Activated CD4-positive, alpha-beta T cell treated with anti-CD3 and anti-CD28 coated beads, Interleukin-2, amount 50 U/mL, for 1 hour (primary cell): ENCODE results near the gene POLR2I.
"Not testable (repeated sequence)": the region's sequence is repeated elsewhere in the genome, so short reads cannot be mapped to it uniquely, and the experiment has no call there.

ENCODE experiments used
- DNase-seq: peaks from one replicate; pipeline ENCODE4 v3.0.0-alpha.2; 2020

POLR2I gene

DNA sequence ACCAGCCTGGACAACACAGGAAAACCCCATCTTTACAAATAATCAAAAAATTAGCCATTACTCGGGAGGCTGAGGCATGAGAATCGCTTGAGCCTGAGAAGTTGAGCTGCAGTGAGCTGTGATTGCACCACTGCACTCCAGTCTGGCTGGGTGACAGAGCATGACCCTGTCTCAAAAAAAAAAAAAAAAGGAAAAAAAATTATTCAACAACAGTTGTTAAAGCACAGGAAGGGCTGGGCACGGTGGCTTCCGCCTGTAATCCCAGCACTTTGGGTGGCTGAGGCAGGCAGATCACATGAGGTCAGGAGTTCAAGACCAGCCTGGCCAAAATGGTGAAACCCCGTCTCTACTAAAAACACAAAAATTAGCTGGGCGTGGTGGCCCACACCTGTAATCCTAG lies 16.5 kb upstream of the POLR2I start:
- DNase-seq, result not testable (repeated sequence)

DNA sequence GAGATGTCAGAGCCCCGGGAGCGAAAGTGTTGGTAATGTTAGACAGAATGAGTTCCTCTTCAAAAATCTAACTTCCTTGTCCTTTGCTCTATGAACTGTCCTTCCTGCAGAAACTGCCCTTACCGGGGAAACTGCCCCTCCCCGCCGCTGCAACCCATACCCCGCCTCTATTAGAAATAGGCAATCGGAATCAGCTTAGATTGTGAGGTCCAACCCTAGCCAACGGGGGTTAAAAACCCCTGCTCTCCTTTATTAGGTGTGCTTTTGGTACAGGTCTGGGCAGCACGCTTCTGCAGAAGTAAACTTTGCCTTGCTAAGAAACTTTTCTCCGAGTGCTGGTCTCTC lies 13.7 kb upstream of the POLR2I start:
- DNase-seq, result no peak

DNA sequence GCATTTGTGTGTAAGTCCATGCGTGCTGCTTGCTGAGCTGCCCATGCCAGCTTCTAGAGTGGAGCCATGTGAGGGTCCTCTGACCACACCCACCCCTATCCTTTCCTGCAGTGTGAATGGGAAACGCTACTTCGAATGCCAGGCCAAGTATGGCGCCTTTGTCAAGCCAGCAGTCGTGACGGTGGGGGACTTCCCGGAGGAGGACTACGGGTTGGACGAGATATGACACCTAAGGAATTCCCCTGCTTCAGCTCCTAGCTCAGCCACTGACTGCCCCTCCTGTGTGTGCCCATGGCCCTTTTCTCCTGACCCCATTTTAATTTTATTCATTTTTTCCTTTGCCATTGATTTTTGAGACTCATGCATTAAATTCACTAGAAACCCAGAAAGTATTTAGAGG lies 10.9 kb upstream of the POLR2I start:
- DNase-seq, result no peak

DNA sequence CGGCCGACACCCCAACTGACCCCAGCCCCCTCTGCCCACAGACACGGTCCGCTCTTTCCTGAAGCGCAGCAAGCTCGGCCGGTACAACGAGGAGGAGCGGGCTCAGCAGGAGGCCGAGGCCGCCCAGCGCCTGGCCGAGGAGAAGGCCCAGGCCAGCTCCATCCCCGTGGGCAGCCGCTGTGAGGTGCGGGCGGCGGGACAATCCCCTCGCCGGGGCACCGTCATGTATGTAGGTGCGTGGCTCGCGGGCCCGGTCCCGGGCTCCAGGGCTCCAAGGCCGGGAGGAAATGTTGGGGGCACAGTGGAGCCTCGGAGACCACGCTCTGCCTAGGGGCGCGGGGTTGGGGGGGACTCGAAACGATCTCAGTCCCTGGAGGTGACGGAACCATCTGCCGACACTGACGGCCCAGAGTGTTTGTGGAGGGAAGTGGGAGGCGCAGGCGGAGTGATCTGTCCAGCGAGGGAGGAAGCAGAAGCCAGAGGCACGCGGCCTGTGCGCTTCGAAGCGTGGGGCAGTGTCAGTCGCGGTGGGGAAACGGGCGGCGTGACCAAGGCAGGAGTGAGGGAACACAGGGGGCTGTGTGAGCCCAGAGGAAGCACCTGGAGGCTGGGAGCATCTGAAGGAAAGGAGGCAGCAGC lies 6.9 kb upstream of the POLR2I start:
- DNase-seq, result no peak

DNA sequence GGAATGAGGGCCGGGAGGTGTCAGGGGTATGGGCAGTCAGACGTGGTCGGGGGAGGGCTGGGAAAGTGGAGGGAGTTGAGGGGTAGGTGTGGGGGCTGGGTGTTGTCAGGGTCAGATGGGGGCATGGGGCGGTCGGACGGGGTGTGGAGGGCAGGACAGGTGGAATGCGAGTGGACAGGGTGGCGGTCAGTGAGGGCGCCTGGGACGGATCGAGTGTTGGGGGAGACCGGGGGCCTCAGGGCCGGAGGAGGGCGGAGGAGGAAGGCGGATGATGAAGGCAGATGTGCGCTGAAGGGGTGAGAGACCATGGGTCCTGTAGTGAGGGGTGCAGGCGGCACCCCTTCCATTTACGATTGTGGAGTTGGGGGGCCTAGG lies 6.3 kb upstream of the POLR2I start:
- DNase-seq, result no peak

DNA sequence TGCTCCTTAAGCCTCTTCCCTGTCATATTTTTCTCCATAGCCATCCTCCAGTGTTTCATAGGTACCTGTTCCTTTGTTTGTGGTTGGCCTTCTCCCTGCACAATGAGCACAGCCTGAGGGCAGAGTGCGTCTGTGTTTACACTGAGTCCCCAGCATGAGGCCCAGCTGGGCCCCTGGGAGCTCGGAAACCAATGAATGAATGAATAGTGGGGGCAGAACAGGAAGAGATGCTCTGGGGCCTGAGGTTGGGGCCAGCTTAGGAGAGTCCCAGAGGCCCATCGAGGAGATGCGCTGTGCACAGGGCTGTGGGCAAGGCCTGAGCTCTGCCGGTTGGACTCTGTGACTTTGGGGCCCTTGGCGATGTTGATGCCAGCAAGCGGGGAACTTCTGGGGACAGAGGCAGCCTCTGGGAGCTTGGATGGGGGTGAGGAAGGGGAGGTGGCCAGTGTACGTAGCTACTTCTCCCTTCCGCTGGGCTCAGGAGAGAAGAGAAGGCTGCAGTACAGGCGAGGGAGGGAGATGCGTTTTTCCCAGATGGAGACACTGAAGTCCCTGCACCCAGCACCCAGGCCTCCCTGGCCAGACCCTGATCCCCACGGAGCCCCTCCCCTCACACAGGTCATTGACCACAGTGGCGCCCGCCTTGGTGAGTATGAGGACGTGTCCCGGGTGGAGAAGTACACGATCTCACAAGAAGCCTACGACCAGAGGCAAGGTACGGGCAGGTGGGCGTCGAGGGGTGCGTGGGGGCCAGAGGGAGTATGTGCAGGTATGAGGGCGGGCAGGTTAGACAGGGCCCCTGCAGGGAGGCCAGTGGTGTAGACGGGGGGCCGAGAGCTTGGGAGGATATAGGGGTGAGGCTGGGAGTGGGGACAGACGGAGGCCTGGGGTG lies 5.7 kb upstream of the POLR2I start:
- no peak for DNase-seq

DNA sequence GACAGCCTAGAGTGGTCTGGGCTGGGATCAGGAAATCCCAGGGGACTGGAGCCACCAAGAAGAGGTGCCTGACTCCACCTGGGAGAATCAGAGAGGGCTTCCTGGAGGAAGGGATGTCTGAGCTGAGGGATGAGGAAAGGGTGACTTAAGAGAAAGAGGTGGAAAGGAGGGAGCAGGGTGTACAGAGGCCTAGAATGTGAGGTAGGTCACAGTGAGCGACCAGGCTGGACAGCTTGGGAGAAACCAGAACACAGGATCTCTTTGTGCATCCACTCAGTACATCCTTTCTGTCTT lies 1.6 kb upstream of the POLR2I start:
- DNase-seq, result no peak

DNA sequence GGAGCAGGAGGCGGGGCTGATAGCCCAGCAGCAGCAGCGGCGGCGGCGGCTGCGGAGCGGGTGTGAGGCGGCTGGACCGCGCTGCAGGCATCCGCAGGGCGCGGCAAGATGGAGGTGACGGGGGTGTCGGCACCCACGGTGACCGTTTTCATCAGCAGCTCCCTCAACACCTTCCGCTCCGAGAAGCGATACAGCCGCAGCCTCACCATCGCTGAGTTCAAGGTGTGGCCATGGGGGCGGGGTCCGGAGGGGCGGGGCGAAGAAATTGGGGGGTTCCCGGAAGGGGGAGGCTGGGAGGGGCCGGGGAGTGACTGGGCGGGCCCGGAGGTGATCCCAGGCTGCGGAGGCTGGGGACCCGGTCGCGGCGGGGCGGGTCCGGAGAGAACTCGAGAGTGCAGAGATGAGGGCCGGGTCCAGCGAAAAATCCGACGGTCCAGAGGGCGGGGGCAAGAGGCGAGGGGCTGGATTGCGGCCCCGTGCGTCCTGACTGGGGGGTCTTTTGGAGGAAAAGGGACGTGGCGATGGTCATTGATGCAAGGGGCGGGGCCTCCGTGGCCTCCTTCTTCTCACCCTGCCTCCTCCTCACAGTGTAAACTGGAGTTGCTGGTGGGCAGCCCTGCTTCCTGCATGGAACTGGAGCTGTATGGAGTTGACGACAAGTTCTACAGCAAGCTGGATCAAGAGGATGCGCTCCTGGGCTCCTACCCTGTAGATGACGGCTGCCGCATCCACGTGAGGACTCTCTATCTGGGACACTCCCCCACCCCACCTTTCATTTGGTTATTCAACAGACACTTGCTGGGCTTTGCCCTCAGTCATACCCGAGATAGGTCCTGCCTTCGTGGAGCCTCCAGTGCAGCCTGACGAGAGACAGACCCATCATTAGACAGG lies 1.0 kb upstream of the POLR2I start, which contains the start of gene TBCB:
Gene TBCB (plus strand): TSS at position 16 of the 891 bp plus-strand sequence. CDS start 93 bp downstream, at position 109.
- DNase-seq, result peak; percentile 89

DNA sequence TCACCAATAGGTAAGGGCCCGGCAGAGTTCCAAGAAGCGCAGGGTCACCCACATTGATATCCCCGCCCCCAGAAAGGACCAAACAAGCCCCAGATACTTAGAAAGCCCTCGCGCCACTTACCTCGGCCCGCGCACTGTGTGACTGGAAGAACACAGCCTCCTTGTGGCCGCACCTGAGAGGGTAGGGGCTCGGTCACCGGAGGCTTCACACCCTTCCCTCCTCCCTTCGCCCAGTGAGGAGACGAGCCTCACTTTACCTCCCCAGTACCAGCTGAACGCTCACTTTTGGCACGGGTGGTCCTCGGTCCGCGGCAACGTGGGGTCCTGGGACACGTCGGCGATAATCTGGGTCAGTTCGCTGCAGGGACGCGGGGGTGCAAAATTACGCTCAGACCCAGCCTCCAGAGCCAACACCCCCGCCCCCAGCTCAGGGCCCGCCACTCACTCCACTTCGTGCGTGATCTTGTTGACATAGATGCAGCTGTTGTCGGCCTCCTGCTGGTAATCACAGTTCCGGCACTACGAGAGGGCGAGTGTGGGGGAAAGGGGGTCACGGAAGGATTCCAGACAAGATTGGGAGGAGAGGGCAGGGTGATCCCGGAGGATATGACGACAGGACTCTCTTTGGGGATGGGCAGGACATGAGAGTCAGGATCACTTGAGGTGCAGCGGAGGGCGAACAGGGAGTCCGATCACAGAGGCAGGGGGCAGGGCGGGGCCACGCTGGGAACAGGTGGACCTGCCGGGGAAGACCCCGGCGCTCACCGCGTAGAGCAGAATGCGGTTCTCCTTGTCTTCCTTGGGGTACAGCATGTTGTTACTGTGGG lies 568 bp downstream of the POLR2I start:
- DNase-seq, result no peak

DNA sequence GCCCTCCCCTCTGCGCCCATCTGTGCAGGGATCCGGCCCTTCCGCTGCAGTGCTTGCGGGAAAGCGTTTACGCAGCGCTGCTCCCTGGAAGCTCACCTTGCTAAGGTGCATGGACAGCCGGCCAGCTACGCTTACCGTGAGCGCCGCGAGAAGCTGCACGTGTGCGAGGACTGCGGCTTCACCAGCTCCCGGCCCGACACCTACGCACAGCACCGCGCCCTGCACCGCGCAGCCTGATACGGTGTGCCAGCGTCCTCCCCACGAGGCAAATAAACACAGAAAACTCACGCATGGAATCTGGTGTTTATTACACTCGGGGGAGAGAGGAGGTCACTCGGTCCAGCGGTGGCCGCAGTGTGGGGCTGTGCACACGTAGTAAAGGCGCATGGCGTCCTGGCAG lies 1.2 kb downstream of the POLR2I start:
- no peak for DNase-seq

DNA sequence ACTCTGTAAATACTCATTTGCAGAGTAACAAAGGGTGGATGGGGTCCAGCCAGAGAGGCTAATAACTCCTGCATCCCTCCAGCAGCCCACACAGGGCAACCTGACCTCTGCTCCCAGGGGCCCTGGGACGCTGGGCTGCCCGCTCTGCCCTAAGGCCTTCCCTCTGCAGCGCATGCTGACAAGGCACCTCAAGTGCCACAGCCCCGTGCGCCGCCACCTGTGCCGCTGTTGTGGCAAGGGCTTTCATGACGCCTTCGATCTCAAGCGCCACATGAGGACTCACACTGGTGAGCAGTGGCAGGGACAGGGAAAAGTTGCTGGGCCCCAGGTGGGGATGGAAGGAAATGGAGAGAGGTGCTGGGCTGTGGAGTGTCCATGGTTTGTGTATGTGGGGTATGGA lies 2.0 kb downstream of the POLR2I start:
- DNase-seq, result no peak

DNA sequence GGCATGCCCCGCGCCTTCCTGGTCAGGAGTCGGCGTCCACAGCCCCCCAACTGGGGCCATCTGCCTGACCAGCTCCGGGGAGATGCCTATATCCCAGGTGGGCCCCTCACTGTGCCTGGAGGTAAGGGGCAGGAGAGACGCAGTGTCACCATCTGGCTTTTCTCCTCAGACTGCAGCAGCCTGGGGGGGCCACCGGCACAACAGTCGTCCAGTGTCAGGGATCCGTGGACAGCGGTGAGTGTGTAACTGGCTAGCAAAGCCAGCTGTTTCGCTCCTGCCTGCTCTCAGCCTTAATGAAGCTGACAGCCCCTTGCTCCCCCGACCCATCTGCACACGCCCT lies 3.5 kb downstream of the POLR2I start:
- DNase-seq, result no peak

DNA sequence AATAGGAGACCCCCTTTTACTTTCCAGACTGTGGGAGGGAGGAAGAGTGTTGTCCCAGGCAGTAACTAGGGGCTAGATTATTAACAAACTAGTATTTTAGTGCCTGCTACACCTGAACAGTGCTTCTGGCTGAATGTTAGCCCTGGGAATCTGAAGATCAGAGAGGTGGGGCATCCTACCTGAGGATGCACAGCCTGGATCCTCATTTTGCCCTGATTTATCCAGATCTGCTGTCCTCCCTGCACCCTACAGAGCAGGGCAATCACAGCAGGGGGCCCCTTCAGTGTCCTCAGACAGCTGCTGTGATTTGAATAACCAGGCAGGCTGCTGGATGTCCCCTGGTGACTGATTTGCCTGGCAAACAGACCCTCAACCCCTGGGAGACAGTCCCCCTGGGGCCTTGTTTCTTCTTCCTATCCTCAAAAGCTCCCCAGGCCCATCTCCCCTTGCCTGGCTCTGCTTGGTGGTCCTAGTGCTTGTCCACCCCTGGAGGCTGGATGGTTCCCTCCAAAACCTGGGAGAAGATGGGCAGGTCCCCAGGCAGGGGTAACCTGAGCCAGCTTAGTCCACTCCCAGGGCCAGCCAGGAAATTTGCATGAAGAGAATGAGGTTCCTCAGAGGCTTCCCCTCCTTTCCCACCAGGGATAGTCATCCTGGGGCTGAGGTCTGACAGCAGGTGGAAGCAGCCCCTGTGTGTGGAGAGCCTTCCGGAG lies 4.0 kb downstream of the POLR2I start, which contains the start of gene OVOL3:
Gene OVOL3 (plus strand): TSS at position 657 of the 713 bp plus-strand sequence. CDS start 60 bp downstream, outside the sequence.
- no peak for DNase-seq

DNA sequence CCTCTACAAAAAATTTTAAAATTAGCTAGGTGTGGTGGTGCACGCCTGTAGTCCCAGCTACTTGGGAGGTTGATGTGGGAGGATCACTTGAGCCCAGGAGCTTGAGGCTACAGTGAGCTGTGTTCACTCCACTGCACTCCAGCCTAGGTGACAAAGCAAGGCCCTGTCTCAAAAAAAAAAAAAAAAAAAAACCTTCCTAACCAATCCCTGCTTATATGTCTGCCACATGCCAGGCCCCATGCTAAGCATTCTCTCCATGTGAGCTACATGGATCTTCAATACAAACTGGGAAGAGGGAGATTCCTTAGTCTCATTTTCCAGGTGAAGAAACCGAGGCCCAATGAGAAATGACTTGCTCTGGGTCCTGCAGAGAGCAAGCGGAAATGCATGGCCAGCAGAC lies 6.0 kb downstream of the POLR2I start:
- DNase-seq, result no peak

DNA sequence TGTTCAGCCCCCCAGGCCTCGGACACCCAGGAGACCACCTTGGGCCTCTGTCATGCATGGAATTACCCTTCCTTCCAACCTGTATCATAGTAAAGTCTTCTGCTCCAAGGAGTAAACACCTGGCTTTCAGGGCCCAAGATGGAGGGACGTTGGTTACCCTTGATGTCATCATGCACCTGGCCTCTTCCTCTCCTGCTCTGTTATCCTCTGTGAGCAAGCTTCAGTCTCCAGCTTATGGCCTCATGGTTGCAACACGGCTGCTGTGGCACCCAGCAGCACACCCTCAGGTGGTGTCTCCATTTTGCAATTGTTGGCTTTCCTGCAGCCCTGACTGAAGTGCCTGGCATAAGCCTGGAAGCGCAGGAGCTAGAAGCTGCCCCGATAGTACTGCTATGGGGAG lies 7.7 kb downstream of the POLR2I start:
- DNase-seq, result no peak

DNA sequence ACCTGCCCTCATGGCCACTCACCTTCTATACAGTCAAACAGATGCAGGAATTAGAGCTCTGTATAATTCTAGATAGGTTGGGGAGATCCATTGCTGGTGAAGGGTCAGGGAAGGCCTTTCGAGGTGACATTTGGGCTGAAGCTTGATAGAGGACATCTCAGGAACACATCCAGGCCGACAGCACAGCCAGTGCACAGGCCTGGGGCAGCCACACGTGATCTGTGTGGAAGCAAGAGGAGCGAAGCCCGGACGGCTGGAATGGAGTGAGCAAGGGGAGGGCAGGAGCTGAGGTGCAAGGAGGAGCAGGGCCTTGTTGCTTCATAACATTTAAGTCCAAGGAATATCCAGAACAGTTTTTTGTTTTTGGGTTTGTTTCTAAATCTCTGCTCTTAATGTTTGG lies 8.2 kb downstream of the POLR2I start:
- DNase-seq, result no peak

DNA sequence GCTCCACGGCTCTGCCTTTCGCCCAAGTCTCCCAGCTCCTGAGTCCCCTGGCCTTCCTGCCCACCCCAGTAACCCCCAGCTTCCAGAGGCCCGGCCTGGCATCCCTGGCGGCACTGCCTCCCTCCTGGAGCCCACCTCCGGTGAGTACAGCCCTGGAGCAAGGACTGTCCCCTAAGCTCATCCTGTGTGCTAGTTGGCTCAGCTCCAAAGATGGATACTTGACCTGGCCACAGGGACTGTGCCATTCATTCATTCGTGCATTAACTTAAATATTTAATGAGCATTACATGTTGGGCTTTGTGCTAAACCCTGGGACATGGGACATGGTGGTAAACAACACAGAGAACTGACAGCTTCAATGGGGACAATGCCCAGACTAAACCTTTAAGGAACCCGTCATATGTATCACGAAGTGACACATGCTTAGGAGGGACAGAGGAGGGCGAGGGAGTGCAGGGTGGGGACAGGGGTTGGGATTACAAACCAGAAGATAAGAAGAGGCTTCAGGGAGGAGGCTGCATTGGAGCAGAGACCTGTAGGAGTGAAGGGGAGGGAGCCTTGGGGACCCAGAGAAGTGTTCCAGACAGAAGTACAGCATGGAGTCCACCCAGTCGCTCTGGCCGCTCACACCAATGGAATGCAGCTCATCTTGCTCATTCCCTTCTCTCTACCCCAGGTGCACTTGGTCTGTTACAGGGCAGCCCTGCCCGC lies 10.7 kb downstream of the POLR2I start:
- no peak for DNase-seq

DNA sequence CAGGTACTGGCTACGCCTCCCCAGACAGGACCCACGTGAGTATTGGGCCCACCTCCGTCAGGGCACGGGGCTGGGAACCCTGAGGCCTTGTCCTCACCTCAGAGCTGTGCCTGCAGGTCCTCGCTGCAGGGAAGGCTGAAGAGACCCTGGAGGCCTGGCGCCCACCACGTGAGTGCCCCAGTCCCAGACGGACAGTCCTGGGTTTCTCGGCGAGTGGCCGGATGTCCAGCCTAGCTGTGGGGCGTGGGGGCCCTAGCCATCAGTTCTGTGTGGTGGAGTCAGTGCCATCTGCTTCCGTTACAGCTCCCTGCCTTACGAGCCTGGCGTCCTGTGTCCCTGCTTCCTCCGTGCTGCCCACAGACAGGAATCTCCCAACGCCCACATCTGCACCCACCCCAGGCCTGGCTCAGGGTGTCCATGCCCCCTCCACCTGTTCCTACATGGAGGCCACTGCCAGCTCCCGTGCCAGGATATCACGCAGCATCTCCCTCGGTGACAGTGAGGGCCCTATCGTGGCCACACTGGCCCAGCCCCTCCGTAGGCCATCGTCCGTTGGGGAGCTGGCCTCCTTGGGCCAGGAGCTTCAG lies 11.5 kb downstream of the POLR2I start:
- no peak for DNase-seq

DNA sequence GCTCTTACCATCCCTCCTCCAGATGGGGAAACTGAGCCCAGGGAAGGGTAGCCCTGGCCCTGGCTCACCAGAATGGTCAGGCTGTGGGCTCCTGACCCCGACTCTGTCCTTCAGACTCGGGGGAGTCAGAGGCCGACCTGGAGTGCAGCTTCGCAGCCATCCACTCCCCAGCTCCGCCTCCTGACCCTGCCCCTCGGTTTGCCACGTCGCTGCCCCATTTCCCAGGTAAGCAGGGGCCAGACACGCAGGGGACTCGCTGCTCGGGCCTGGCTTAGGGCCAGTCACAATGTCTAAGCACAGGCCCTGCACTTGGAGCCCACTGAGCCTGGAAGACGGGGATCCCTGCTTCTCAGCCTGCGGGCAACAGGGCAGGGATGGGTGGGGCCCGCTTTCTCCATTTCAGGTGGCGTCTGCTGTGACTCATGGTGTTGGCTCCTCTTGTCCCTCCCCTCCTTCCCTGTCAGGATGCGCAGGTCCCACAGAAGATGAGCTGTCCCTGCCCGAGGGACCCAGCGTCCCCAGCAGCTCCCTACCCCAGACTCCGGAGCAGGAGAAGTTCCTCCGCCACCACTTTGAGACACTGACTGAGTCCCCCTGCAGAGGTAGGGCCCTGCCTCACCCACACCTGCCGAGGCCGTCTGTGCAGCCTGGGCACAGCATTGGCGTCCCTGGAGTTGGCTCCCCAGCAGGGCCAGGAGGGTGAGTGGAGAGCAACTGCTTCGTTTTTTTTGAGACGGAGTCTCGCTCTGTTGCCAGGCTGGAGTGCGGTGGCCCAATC lies 12.9 kb downstream of the POLR2I start:
- no peak for DNase-seq

DNA sequence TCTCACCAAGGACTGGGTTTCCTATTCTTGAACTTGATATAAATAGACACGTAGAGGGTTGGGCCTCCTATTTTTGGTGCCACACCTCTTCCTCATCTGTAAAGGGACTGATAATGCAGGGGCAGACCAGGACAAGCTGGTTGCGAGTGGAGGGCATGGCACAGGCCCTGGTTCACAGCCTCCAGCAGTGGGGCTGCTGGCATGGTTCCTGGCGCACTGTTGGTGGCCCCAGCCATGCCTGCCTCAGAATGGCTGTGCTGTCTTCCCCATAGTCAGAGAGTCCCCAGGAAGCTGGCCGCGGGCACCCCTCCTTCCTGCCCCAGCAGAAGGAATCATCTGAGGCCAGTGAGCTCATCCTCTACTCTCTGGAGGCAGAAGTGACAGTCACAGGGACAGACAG lies 14.2 kb downstream of the POLR2I start:
- no peak for DNase-seq
